GM12878 (cell line): ENCODE measurements around the gene SACM1L. TPM values are rescaled to one million over a fixed set of nuclear protein-coding genes. Genes with fewer than 3 reads are reported as not detected.
A peak's percentile ranks its signal among the peaks of the same experiment; 100 is the strongest.

Experiments used
- ATF7 ChIP-seq: fragments of 450-650 bp; IDR thresholded peaks from 2 replicates; pipeline ENCODE4 v1.6.1; 2016; ENCODE audit warnings: low read depth, mild to moderate bottlenecking
- BACH1 ChIP-seq: fragments of 450-650 bp; IDR thresholded peaks from 2 replicates; pipeline ENCODE4 v1.6.1; 2017; ENCODE audit warnings: mild to moderate bottlenecking, borderline replicate concordance
- DPF2 ChIP-seq: fragments of 450-650 bp; IDR thresholded peaks from 2 replicates; pipeline ENCODE4 v1.6.1; 2017; ENCODE audit warnings: mild to moderate bottlenecking
- ETV6 ChIP-seq, 2 experiments: fragments of 450-650 bp in 1 of 2; IDR thresholded peaks in 1 of 2; conservative IDR thresholded peaks in 1 of 2; 2 replicates each; pipeline ENCODE4 v1.6.1; 2014; ENCODE audit warnings: antibody characterized with exemption in 1 of 2, borderline replicate concordance in 1 of 2, low read depth in 1 of 2, mild to moderate bottlenecking in 1 of 2, moderate library complexity in 1 of 2
- EZH2 ChIP-seq: IDR thresholded peaks from 2 replicates; pipeline ENCODE4 v1.6.1; 2012; ENCODE audit warnings: low read depth, mild to moderate bottlenecking, control low read depth, inconsistent platforms, low read length, borderline replicate concordance; ENCODE audit not compliant: control insufficient read depth
- GATAD2B ChIP-seq: fragments of 450-650 bp; conservative IDR thresholded peaks from 2 replicates; pipeline ENCODE4 v1.6.1; 2017; ENCODE audit warnings: low read depth, mild to moderate bottlenecking, moderate library complexity
- HDGF ChIP-seq: fragments of 450-650 bp; IDR thresholded peaks from 2 replicates; pipeline ENCODE4 v1.6.1; 2016; ENCODE audit warnings: antibody characterized with exemption
- HSF1 ChIP-seq: fragments of 150-350 bp; IDR thresholded peaks from 2 replicates; pipeline ENCODE4 v1.6.1; 2014; ENCODE audit warnings: mild to moderate bottlenecking, low read depth, low read length
- MYB ChIP-seq: fragments of 150-350 bp; IDR thresholded peaks from 2 replicates; pipeline ENCODE4 v1.6.1; 2014; ENCODE audit warnings: mild to moderate bottlenecking, low read depth, low read length, borderline replicate concordance
- PML ChIP-seq: IDR thresholded peaks from 2 replicates; pipeline ENCODE4 v1.6.1; 2012; ENCODE audit warnings: low read length, inconsistent platforms
- POLR2AphosphoS2 ChIP-seq: IDR thresholded peaks from 2 replicates; pipeline ENCODE4 v1.6.1; 2011; ENCODE audit warnings: low read depth, mild to moderate bottlenecking, low read length, improper control_type of control experiment, moderate library complexity
- POU2F2 ChIP-seq: IDR thresholded peaks from 3 replicates; pipeline ENCODE4 v1.6.1; 2011; ENCODE audit warnings: low read depth, mild to moderate bottlenecking, low read length, borderline replicate concordance
- RBBP5 ChIP-seq: fragments of 200-600 bp; sonication (generic); conservative IDR thresholded peaks from 2 replicates; pipeline ENCODE4 v1.6.1; 2016
- SPI1 ChIP-seq: IDR thresholded peaks from 2 replicates; pipeline ENCODE4 v1.6.1; 2011; ENCODE audit warnings: low read depth, mild to moderate bottlenecking, low read length, moderate library complexity, borderline replicate concordance; ENCODE audit not compliant: insufficient read depth
- ZBED1 ChIP-seq: IDR thresholded peaks from 2 replicates; pipeline ENCODE4 v1.6.1; 2016; ENCODE audit warnings: borderline replicate concordance
- ZNF24 ChIP-seq: fragments of 450-650 bp; IDR thresholded peaks from 2 replicates; pipeline ENCODE4 v1.6.1; 2017; ENCODE audit warnings: antibody characterized with exemption, mild to moderate bottlenecking
- ZNF592 ChIP-seq: fragments of 450-650 bp; IDR thresholded peaks from 2 replicates; pipeline ENCODE4 v1.6.1; 2017; ENCODE audit warnings: mild to moderate bottlenecking, moderate library complexity
- polyA plus RNA-seq, 11 experiments: library from polyadenylated mRNA; depleted of rRNA in 4 of 11; unstranded in 6 of 11; stranded (reverse) in 5 of 11; fragments of >200 nt; fragmentation: Nextera tagmentation in 4 of 11; fragmentation: Illumina TruSeq in 1 of 11; extraction: Ambion mirVana in 4 of 11; extraction: Trizol in 1 of 11; gene quantifications; 1 replicate in 1 of 11; 2 replicates in 10 of 11; pipeline versions ENCODE4 v1.2.1 to v1.2.3, GENCODE V29; 2011 to 2016; ENCODE audit warnings: inconsistent platforms in 2 of 11, missing spikeins in 2 of 11, low read depth in 1 of 11
- total RNA-seq, 4 experiments: library from RNA; depleted of rRNA in 3 of 4; stranded (reverse); fragments of >200 nt in 3 of 4; fragmentation: Illumina TruSeq in 1 of 4; extraction: Trizol in 1 of 4; gene quantifications; 2 replicates each; pipeline versions ENCODE4 v1.2.1 to v1.2.3, GENCODE V29; 2013 to 2021
- TF ChIP-seq, protein P1 (sequence below): IDR thresholded peaks from 2 replicates; pipeline ENCODE4 v1.6.1; 2011; ENCODE audit warnings: mild to moderate bottlenecking, low read depth, low read length, moderate library complexity; ENCODE audit not compliant: insufficient replicate concordance
- TF ChIP-seq, protein P2 (sequence below): IDR thresholded peaks from 2 replicates; pipeline ENCODE4 v1.6.1; 2012; ENCODE audit warnings: low read length, inconsistent platforms
- TF ChIP-seq, protein P3 (sequence below): fragments of 450-650 bp; IDR thresholded peaks from 2 replicates; pipeline ENCODE4 v1.6.1; 2017; ENCODE audit warnings: borderline replicate concordance

The SACM1L gene
- total and polyA plus RNA-seq, 10 of the 15 experiments (the other 5 are each of a cell fraction or from before 2014, with no cell fraction given), result 16.5 to 48.3 (median 28.9) TPM

DNA sequence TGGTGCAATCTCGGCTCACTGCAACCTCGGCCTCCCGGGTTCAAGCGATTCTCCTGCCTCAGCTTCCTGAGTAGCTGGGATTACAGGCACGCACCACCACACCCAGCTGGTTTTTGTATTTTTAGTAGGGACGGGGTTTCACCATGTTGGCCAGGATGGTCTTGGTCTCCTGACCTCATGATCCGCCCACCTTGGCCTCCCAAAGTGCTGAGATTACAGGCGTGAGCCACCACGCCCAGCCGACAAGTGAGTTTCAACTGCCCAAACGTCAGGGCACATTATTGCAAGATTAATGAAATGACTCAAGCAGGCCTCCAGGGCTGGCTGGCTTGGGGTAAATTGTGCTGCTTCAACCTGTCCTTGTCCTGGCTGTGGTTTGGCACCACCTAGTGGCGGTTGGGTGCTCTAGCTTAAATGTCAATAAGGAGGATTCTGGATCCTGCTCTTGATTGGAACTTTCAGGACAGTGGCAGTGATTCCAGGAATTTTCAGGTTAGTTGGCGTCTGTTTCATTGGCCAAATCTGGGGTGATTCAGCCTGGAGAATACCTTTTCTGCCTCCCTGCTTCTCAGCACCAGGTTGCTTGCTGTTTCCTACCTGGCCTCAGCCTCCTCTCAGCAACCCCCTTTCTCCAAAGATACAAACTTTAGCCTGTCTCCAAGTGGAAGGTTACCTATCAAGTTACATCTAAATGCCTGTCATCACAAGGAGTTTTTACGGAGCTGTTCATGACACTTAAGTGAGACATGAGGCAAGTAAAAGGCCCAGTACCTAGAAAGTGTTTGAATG, 32.4 kb upstream of the SACM1L start (continued):
- TF ChIP-seq POLR2AphosphoS2 (no peak), PML (no peak), ZNF592 (no peak), SPI1 (no peak), ZNF24 (peak; percentile 39; the same call in 1 of the 2 replicates), EZH2 (no peak), BACH1 (no peak), HDGF (peak; percentile 88), ATF7 (peak; percentile 46; the same call in 1 of the 2 replicates), HSF1 (no peak), ZBED1 (no peak), ETV6 (conservative IDR thresholded peaks at IDR 0.05 in 1 of 2, IDR thresholded peaks at IDR 0.05 in 1 of 2; ENCODE audit: borderline replicate concordance in 1 of 2, low read depth in 1 of 2) (no peak; a peak in 1 of 4 replicates), POU2F2 (no peak), DPF2 (peak; percentile 51), RBBP5 (no peak), MYB (no peak), GATAD2B (no peak)
- TF ChIP-seq, protein P1, sequence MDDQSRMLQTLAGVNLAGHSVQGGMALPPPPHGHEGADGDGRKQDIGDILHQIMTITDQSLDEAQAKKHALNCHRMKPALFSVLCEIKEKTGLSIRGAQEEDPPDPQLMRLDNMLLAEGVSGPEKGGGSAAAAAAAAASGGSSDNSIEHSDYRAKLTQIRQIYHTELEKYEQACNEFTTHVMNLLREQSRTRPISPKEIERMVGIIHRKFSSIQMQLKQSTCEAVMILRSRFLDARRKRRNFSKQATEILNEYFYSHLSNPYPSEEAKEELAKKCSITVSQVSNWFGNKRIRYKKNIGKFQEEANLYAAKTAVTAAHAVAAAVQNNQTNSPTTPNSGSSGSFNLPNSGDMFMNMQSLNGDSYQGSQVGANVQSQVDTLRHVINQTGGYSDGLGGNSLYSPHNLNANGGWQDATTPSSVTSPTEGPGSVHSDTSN, result peak; percentile 64
- TF ChIP-seq, protein P2, sequence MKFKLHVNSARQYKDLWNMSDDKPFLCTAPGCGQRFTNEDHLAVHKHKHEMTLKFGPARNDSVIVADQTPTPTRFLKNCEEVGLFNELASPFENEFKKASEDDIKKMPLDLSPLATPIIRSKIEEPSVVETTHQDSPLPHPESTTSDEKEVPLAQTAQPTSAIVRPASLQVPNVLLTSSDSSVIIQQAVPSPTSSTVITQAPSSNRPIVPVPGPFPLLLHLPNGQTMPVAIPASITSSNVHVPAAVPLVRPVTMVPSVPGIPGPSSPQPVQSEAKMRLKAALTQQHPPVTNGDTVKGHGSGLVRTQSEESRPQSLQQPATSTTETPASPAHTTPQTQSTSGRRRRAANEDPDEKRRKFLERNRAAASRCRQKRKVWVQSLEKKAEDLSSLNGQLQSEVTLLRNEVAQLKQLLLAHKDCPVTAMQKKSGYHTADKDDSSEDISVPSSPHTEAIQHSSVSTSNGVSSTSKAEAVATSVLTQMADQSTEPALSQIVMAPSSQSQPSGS, result no peak
- TF ChIP-seq, protein P3, sequence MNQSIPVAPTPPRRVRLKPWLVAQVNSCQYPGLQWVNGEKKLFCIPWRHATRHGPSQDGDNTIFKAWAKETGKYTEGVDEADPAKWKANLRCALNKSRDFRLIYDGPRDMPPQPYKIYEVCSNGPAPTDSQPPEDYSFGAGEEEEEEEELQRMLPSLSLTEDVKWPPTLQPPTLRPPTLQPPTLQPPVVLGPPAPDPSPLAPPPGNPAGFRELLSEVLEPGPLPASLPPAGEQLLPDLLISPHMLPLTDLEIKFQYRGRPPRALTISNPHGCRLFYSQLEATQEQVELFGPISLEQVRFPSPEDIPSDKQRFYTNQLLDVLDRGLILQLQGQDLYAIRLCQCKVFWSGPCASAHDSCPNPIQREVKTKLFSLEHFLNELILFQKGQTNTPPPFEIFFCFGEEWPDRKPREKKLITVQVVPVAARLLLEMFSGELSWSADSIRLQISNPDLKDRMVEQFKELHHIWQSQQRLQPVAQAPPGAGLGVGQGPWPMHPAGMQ, result no peak
